SK-N-SH (cell line): ENCODE results near the gene CBFB. TPM values are rescaled to one million over a fixed set of nuclear protein-coding genes. Genes with fewer than 3 reads are reported as not detected.

Experiments
- CTCF ChIA-PET: fragments of 300-600, 350-600 bp; formaldehyde crosslinking; extraction: SDS; loops from one replicate; lab custom pipeline; 2021; lab: Yijun Ruan, JAX
- POLR2A ChIA-PET: fragments of 350-600 bp; sonication (Branson Sonifier 250); formaldehyde crosslinking; extraction: SDS; loops from one replicate; lab custom pipeline; 2020; ENCODE audit warnings: antibody characterized with exemption, inconsistent platforms; lab: Yijun Ruan, JAX
- DNase-seq: peaks from one replicate; pipeline ENCODE4 v3.0.0; 2012
- H2AFZ ChIP-seq: fragments of 200-600 bp; sonication (generic); 2 replicates; pipeline ENCODE4 v1.8.1; 2016; ENCODE audit warnings: antibody characterized with exemption, mild to moderate bottlenecking, low read depth
- H3F3A ChIP-seq: fragments of 200-600 bp; sonication (generic); replicated peaks from 2 replicates; pipeline ENCODE3; 2016; ENCODE audit warnings: antibody characterized with exemption, mild to moderate bottlenecking; ENCODE audit not compliant: insufficient read depth
- H3K27ac ChIP-seq, 2 experiments: fragments of 200-500 bp in 1 of 2; fragments of 200-600 bp in 1 of 2; sonication (Bioruptor generic) in 1 of 2; sonication (generic), shearing (Covaris generic) in 1 of 2; 2 replicates each; pipeline versions ENCODE4 v1.5.1 to v1.6.1; 2014 to 2016; ENCODE audit warnings: low read depth in 2 of 2, inconsistent platforms in 1 of 2, low read length in 1 of 2, mild to moderate bottlenecking in 1 of 2, mixed read lengths in 1 of 2
- H3K27me3 ChIP-seq: fragments of 200-600 bp; sonication (generic), shearing (Covaris generic); 2 replicates; pipeline ENCODE4 v1.6.1; 2016; ENCODE audit warnings: mixed run types; ENCODE audit not compliant: insufficient read depth
- H3K36me3 ChIP-seq, 2 experiments: fragments of 200-500 bp in 1 of 2; fragments of 200-600 bp in 1 of 2; sonication (Bioruptor generic) in 1 of 2; sonication (generic) in 1 of 2; replicated peaks in 1 of 2; 2 replicates each; pipeline versions ENCODE3 to v1.5.1; 2014 to 2016; ENCODE audit warnings: low read length in 1 of 2, mild to moderate bottlenecking in 1 of 2; ENCODE audit not compliant: insufficient read depth in 2 of 2, control insufficient read depth in 1 of 2
- H3K4me1 ChIP-seq, 2 experiments: fragments of 200-500 bp in 1 of 2; fragments of 200-600 bp in 1 of 2; sonication (Bioruptor generic) in 1 of 2; sonication (generic), shearing (Covaris generic) in 1 of 2; 2 replicates each; pipeline versions ENCODE4 v1.5.1 to v1.6.1; 2014 to 2016; ENCODE audit warnings: low read depth in 1 of 2, low read length in 1 of 2, mixed run types in 1 of 2; ENCODE audit not compliant: insufficient read depth in 2 of 2, control insufficient read depth in 1 of 2
- H3K4me2 ChIP-seq: fragments of 200-600 bp; sonication (generic), shearing (Covaris generic); 2 replicates; pipeline ENCODE4 v1.6.1; 2017; ENCODE audit warnings: mixed run types
- H3K4me3 ChIP-seq, 2 experiments: fragments of 200-500 bp in 1 of 2; fragments of 200-600 bp in 1 of 2; sonication (Bioruptor generic) in 1 of 2; sonication (generic), shearing (Covaris generic) in 1 of 2; 2 replicates each; pipeline versions ENCODE4 v1.5.1 to v1.8.1; 2014 to 2016; ENCODE audit warnings: low read depth in 2 of 2, inconsistent platforms in 1 of 2, low read length in 1 of 2, mild to moderate bottlenecking in 1 of 2, mixed read lengths in 1 of 2, moderate library complexity in 1 of 2
- H3K79me2 ChIP-seq: fragments of 200-600 bp; sonication (generic); 2 replicates; pipeline ENCODE4 v1.8.1; 2017; ENCODE audit warnings: mild to moderate bottlenecking; ENCODE audit not compliant: insufficient read depth
- H3K9ac ChIP-seq: fragments of 200-600 bp; sonication (generic); 2 replicates; pipeline ENCODE4 v1.6.1; 2017; ENCODE audit warnings: mixed run types
- H3K9me2 ChIP-seq: fragments of 200-600 bp; sonication (generic); 2 replicates; pipeline ENCODE4 v1.6.1; 2017; ENCODE audit warnings: mixed run types
- H3K9me3 ChIP-seq: fragments of 200-600 bp; sonication (generic); 2 replicates; pipeline ENCODE4 v1.6.1; 2017; ENCODE audit warnings: mixed run types, mild to moderate bottlenecking, moderate library complexity
- H4K20me1 ChIP-seq: fragments of 200-600 bp; sonication (generic); 2 replicates; pipeline ENCODE4 v1.6.1; 2017; ENCODE audit warnings: mild to moderate bottlenecking, mixed run types; ENCODE audit not compliant: insufficient read depth
- CHD2 ChIP-seq: fragments of 150-350 bp; IDR thresholded peaks from 2 replicates; pipeline ENCODE4 v1.6.1; 2018; ENCODE audit warnings: low read length; ENCODE audit not compliant: partially characterized antibody
- CTCF ChIP-seq: fragments of 200-600 bp; sonication (generic); IDR thresholded peaks from 2 replicates; pipeline ENCODE4 v1.6.1; 2017; ENCODE audit warnings: antibody characterized with exemption, mild to moderate bottlenecking, moderate library complexity
- ELF1 ChIP-seq: IDR thresholded peaks from 2 replicates; pipeline ENCODE4 v1.4.0; 2012
- FOSL2 ChIP-seq: IDR thresholded peaks from 2 replicates; pipeline ENCODE4 v1.4.0; 2012; ENCODE audit warnings: low read depth, mild to moderate bottlenecking, moderate library complexity, borderline replicate concordance
- FOXJ3 ChIP-seq: sonication (generic); formaldehyde crosslinking; IDR thresholded peaks from 2 replicates; pipeline ENCODE4 v1.5.1; 2020; ENCODE audit warnings: mild to moderate bottlenecking, missing genetic modification reagents
- FOXM1 ChIP-seq: IDR thresholded peaks from 2 replicates; pipeline ENCODE4 v1.4.0; 2012; ENCODE audit warnings: low read depth, mild to moderate bottlenecking
- IRF3 ChIP-seq: fragments of 150-350 bp; IDR thresholded peaks from 2 replicates; pipeline ENCODE4 v1.6.1; 2016; ENCODE audit warnings: mild to moderate bottlenecking, low read depth, low read length
- NFIC ChIP-seq: IDR thresholded peaks from 2 replicates; pipeline ENCODE4 v1.4.0; 2012; ENCODE audit warnings: borderline replicate concordance
- POLR2AphosphoS5 ChIP-seq: IDR thresholded peaks from 2 replicates; pipeline ENCODE4 v1.6.1; 2012; ENCODE audit warnings: low read depth, low read length
- RXRA ChIP-seq: IDR thresholded peaks from 2 replicates; pipeline ENCODE4 v1.4.0; 2012; ENCODE audit warnings: low read depth, mild to moderate bottlenecking, borderline replicate concordance
- SIN3A ChIP-seq: IDR thresholded peaks from 2 replicates; pipeline ENCODE4 v1.6.1; 2012; ENCODE audit warnings: low read depth, mild to moderate bottlenecking, low read length, moderate library complexity, borderline replicate concordance
- TAF1 ChIP-seq: IDR thresholded peaks from 2 replicates; pipeline ENCODE4 v1.6.1; 2012; ENCODE audit warnings: low read depth, mild to moderate bottlenecking, low read length, moderate library complexity, borderline replicate concordance
- TCF12 ChIP-seq: IDR thresholded peaks from 2 replicates; pipeline ENCODE4 v1.4.0; 2012
- TEAD4 ChIP-seq: IDR thresholded peaks from 2 replicates; pipeline ENCODE4 v1.4.0; 2012; ENCODE audit warnings: mild to moderate bottlenecking, borderline replicate concordance; ENCODE audit not compliant: insufficient read depth
- USF2 ChIP-seq: fragments of 150-350 bp; IDR thresholded peaks from 2 replicates; pipeline ENCODE4 v1.6.1; 2017; ENCODE audit warnings: antibody characterized with exemption, low read length, low read depth, borderline replicate concordance
- WGBS: methylation state at CpG from one replicate; pipeline ENCODE4 v1.1.6; 2017; ENCODE audit warnings: low lambda C conversion rate; 5-methylcytosine and 5-hydroxymethylcytosine counted together
- polyA plus RNA-seq, 3 experiments: library from polyadenylated mRNA; depleted of rRNA; stranded (reverse); fragments of >200 nt; gene quantifications; 2 replicates each; pipeline ENCODE4 v1.2.3, GENCODE V29; 2012

CBFB gene
- polyA plus RNA-seq, 1 of the 3 experiments (the other 2 are of a cell fraction): 40.1 TPM

GRCh38 chr16:67084345-67085028 lies 55.5 kb downstream of the CBFB start:
- Histone ChIP-seq H3K9me2 (no peaks in the 10 kb centered on the region), H3K27ac (no peak overlapping the region), H3K36me3 (peaks cover 0 to 42% of the 10 kb centered on the region in 2 experiments), H3K9me3 (no peaks in the 10 kb centered on the region), H3K4me3 (no peak overlapping the region), H3K9ac (no peak overlapping the region), H3K4me1 (peaks cover 7 to 16% of the 10 kb centered on the region in 2 experiments; a peak in 3 of 4 replicates), H4K20me1 (no peaks in the 10 kb centered on the region), H3K4me2 (no peak overlapping the region), H3K27me3 (no peaks in the 10 kb centered on the region), H3K79me2 (peaks cover 84% of the 10 kb centered on the region), H3F3A (peaks cover 23% of the 10 kb centered on the region), H2AFZ (no peak overlapping the region)
- POLR2A ChIA-PET: no interaction called here
- TF ChIP-seq FOXJ3 (CRISPR knock-in tag) (no peak), CTCF (no peak), NFIC (no peak), USF2 (no peak), FOXM1 (no peak), TCF12 (no peak), CHD2 (no peak), ELF1 (no peak), FOSL2 (no peak), TAF1 (no peak), RXRA (no peak), POLR2AphosphoS5 (no peak), TEAD4 (no peak), SIN3A (no peak), IRF3 (no peak)
- CTCF ChIA-PET: interaction anchor here (0.6 to 2.2 kb wide), 2 partner anchors 16 to 54 kb away, joined by 3 to 7 read pairs; no protein-coding TSS in a partner anchor
- DNase-seq: no peak
- WGBS: 94% methylated on average over 4 of the region's 4 CpGs
